GM13977 (cell line): ENCODE measurements around the gene GRID2.

ENCODE experiments used
- DNase-seq: peaks from one replicate; pipeline ENCODE4 v3.0.0; 2012; ENCODE audit warnings: low spot score
- in situ Hi-C: fragments of 300-500 bp; cut with MboI; formaldehyde crosslinking; loops from one replicate; pipeline ENCODE4 v1.12.0; 2022; ENCODE audit warnings: low sequenced_read_pairs, low pct_unique_long_range_greater_than_20kb, mixed read lengths, inconsistent platforms; ENCODE audit not compliant: unreplicated experiment
- TF ChIP-seq, protein P1 (sequence below): IDR thresholded peaks from 2 replicates; pipeline ENCODE4 v1.5.1; 2012; ENCODE audit warnings: mild to moderate bottlenecking, control low read depth; ENCODE audit not compliant: insufficient read depth; ENCODE audit errors: extremely low read depth, missing control alignments

Gene GRID2

DNA sequence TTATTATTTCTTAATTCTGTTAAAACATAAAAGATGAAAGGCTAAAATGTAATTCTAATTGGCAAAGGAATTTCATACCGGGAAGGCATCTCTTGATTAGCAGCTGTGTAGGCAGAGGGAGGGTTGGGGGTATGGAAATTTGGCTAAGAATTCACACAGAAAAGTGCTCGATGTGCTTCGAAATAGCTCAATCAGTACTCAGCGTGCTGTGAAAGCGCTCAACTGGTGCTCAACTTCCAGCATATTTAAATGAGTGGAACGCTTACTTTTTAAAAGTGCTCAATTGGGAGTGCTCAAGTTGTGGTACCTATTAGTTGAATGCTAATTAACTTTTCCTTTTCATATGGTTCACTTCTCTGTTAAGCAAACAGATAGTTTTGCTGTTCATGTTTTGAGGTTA lies 828.9 kb downstream of the GRID2 start:
- TF ChIP-seq, protein P1, sequence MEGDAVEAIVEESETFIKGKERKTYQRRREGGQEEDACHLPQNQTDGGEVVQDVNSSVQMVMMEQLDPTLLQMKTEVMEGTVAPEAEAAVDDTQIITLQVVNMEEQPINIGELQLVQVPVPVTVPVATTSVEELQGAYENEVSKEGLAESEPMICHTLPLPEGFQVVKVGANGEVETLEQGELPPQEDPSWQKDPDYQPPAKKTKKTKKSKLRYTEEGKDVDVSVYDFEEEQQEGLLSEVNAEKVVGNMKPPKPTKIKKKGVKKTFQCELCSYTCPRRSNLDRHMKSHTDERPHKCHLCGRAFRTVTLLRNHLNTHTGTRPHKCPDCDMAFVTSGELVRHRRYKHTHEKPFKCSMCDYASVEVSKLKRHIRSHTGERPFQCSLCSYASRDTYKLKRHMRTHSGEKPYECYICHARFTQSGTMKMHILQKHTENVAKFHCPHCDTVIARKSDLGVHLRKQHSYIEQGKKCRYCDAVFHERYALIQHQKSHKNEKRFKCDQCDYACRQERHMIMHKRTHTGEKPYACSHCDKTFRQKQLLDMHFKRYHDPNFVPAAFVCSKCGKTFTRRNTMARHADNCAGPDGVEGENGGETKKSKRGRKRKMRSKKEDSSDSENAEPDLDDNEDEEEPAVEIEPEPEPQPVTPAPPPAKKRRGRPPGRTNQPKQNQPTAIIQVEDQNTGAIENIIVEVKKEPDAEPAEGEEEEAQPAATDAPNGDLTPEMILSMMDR: no peak
- in situ Hi-C loops: no loop called here
- no peak for DNase-seq

DNA sequence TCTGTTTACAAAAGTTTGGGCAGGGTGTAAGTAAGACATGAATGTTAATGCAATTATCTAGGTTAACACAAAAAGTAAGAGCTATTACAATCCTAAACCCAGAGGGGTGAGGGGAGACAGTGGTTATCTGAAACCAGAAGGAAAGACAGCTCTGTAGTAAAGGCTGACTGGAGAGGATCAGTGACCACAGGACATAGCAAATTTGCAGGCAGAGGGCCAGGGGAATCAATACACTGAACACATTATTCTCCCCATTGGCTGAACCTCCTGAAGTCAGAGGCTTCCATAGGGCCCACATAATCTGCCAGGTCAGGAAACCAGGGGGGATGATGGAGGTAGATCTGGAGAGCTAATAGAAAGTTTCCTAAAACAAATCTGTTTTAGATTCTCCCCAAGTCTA lies 835.4 kb downstream of the GRID2 start:
- DNase-seq: no peak

DNA sequence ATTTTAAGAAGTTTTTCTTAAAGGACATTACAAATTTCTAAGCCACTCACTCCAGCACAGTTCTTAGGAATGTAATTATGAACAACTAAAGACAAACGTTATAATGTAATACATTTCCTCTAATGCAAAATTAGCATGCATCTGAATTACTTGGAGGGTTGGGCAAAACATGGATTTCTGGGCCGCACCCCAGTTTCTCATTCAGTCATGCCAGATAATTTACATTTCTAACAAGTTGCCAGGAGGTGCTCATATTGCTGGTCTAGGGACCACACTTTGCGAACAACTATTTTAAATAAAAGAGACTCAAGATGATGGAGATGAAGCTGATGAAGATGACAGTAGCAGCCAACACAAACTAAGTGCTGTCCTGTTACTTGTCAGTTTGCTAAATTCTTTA lies 840.1 kb downstream of the GRID2 start:
- in situ Hi-C loops: no loop called here
- no peak for DNase-seq
- TF ChIP-seq, protein P1: no peak

More for the DNA sequence above, 835.4 kb downstream of the GRID2 start:
- TF ChIP-seq, protein P1: no peak
- in situ Hi-C loops: no loop called here

DNA sequence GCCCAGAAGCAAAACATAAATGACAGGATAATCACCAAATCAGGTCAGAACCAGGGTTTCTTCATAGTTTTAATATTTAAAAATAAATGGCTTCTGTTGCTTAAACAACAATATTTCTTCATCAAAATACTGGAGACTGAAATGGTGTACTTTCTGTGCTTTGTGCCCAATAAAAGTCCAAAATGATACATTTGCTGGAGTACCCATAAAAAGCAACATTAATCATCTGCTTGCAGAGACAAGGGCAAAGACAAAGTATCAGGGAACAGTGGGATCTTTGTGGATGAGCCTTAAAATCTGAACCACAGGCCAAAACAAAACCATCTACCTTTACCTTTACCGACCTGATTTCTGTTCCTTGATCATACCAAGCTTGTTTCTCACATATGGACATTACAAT lies 840.9 kb downstream of the GRID2 start:
- in situ Hi-C loops: no loop called here

DNA sequence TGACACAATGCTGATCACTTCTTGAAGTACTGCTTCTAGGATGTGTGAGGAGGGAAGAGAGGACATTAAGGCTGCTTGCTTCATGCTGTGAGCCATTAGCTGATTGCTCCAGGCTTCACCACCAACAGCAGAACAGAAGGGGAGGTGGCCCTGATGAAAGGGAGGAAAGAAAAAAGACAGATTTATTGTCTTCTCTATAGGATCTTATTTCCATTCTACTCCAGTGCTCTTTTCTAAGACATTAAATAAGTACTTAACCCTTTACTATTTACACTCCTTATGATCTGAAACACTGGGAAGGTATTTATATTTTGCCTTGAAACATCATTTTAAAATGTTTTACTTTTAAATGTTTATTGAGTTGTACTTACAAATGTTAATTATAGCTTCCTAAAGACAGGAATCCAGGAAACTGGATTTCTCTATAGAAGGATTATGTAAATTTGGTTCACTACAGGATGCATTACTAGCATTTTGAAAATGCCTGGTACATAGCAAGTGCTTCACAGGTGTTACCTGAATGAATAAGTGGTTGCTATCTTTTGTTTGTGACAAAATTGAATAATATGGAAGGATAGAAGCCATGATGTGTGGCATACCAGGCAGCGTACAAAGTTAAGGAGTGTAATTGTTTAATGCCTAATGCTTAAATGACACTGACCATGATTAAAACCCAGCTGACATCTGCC lies 843.9 kb downstream of the GRID2 start:
- no peak for DNase-seq
- in situ Hi-C loops: no loop called here

More for the DNA sequence above, 840.9 kb downstream of the GRID2 start:
- no peak for DNase-seq
- TF ChIP-seq, protein P1: no peak

DNA sequence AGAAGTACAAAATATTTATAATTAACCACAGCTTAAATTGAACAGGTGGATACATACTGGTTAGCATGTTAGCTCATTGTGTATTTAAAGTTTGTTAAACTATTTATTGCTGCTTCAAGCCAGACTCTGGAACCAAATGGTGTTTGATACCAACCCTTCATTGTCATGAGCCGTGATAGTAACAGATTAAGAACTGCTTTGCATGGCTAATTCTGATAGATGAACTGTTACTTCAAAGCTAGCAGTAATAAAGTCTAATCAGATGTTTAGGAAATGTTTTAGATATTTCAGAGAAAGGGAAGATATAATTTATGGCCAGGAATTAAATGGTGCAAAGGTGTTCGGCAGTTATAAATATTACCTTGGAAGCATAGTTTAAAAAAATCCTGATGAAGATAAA lies 848.7 kb downstream of the GRID2 start:
- in situ Hi-C loops: no loop called here
- TF ChIP-seq, protein P1: no peak
- no peak for DNase-seq

More for the DNA sequence above, 843.9 kb downstream of the GRID2 start:
- TF ChIP-seq, protein P1: no peak

DNA sequence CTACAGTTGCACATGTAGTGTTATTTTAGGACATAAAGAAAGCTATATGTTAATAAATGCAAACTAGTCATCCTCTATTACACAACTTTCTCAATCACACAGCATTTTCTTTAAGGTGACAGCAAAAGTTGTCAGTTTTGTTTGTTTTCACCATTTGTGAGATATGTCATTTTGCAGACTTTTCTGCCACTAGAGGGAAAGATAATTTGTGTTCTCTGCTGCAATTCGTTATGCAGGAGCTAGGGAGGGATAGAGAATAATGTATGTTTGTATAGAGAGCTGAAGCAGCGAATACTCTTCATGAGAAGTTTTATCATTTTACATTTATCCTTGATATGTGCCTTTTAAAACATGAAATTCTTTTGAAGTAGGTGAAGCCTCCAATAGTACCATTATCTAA lies 854.2 kb downstream of the GRID2 start:
- in situ Hi-C loops: no loop called here
- DNase-seq: no peak
- TF ChIP-seq, protein P1: peak; percentile 14
